Measurements from ENCODE around the gene CASP9.

CASP9 gene

DNA sequence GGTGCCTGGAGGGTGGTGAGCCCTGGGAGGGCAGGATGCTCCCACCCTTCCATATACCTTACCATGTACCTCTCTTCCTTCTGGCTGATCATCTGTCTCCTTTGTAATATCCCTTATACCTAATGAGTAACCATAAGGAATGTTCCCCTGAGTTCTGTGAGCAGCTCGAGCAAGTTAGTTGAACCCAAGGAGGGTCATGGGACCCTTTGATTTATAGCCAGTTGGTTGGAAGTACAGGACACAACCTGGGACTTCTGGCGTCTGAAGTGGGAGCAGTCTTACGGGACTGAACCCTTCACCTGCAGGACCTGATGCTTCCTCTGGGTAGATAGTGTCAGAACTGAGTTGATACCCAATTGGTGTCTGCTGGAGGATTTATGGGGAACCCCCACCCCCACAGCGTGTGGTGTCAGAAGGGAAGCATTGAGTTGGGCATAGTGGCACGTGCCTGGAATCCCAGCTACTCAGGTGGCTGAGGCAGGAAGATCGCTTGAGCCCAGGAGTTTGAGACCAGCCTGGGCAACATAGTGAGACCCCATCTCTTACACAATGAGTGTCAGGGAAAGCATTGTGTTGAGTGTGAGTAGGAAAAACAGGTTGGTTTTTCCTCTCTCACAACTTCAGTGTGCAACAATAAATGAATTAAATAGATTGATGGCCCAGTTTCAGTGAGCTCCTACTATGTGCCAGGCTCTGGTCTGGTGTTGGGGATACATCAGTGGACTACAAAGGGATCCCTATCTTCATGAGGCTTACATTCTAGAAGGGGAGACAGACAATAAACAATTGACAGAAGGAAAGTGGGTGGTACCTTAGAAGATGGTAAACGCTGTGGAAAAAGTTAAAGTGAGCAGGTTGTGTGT lies 18.6 kb upstream of the CASP9 start:
- H3K4me3 ChIP-seq (ENCODE audit: low read depth, low read length) = no peak overlapping the region
- TF ChIP-seq, protein P1, sequence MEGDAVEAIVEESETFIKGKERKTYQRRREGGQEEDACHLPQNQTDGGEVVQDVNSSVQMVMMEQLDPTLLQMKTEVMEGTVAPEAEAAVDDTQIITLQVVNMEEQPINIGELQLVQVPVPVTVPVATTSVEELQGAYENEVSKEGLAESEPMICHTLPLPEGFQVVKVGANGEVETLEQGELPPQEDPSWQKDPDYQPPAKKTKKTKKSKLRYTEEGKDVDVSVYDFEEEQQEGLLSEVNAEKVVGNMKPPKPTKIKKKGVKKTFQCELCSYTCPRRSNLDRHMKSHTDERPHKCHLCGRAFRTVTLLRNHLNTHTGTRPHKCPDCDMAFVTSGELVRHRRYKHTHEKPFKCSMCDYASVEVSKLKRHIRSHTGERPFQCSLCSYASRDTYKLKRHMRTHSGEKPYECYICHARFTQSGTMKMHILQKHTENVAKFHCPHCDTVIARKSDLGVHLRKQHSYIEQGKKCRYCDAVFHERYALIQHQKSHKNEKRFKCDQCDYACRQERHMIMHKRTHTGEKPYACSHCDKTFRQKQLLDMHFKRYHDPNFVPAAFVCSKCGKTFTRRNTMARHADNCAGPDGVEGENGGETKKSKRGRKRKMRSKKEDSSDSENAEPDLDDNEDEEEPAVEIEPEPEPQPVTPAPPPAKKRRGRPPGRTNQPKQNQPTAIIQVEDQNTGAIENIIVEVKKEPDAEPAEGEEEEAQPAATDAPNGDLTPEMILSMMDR (IDR thresholded peaks at IDR 0.05; ENCODE audit: low read depth, low read length) = no peak

DNA sequence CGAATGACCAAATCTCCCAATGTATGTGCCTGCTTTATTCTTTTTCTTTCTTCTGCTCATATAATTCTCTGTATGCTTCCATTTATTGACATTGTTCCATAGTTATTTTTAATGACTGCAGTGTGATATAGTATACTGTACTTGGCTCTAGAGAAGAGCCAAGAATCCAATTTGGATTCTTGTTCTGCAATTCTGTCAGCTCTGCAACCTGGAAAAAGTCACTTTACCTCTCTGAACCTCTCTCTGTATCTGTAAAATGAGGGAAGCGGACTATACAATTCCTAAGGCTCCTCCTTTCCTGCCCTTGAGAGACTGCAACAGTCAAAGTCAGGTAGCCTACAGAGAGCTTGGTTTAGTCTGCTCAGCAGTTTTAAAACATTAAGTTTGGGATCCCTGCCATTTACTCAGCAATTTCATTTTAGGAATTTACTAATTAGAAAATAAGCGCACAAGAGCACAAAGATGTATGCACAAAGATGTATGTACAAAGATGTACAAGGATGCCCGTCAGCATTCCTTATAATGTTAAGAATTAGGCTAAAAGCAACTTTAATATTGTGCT lies 17.3 kb upstream of the CASP9 start:
- no peak overlapping the region for H3K4me3 ChIP-seq (ENCODE audit: low read depth, low read length)
- TF ChIP-seq, protein P1 (IDR thresholded peaks at IDR 0.05; ENCODE audit: low read depth, low read length) = no peak

DNA sequence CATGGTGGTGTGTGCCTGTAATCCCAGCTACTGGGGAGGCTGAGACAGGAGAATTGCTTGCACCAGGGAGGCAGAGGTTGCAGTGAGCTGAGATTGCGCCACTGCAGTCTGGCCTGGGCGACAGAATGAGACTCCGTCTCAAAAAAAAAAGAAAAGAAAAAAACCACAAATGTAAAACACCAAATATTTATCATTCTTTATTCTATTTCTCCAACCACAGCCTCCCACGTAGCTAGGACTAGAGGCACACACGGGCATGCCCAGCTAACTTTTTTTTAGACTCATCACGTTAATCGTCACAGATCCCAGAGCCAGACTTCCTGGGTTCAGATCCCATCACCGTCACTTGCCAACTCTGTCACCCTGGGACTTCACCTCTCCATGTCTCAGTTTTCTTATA lies 16.2 kb upstream of the CASP9 start:
- TF ChIP-seq, protein P1 (IDR thresholded peaks at IDR 0.05; ENCODE audit: low read depth, low read length) = no peak
- H3K4me3 ChIP-seq (ENCODE audit: low read depth, low read length) = no peak overlapping the region

DNA sequence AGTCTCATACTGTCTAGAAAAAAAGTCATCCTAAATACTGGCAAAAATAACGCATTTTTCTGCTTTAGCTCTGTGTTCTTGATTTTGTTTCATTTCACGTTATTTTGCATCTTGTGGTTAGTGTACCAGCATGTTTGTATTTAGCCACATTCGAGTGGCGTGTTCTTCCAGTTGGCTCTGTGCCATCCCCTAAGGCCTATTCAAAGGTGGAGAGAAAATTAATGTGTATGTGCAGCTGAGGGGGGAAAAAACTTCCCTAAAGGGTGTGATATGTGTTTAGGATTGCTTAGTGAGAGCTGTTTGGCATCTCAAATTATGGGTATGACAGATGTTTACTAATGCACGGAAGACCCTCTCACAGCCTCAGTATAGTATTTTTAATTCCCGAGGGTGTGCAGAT lies 14.8 kb upstream of the CASP9 start:
- TF ChIP-seq, protein P1 (IDR thresholded peaks at IDR 0.05; ENCODE audit: low read depth, low read length) = no peak
- H3K4me3 ChIP-seq (ENCODE audit: low read depth, low read length) = no peak overlapping the region

DNA sequence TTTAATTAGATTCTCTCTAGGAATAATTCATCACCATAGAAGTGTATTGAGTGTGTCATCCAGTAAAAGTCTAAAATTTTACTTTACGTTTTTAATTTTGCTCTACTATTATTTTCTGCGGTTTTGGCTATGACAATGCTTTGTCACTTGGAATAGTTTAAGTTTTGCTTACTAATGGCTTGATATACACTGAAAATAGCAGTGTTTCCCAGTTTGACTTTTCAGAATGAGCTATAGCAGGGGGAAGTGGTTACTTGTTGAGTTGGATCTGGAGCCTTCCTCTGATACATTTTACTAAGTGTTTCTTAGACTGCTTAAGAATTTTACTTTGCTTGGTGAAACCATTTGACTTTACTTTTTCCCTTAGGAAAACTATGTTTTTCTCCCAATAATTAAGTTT lies 7.7 kb upstream of the CASP9 start:
- TF ChIP-seq, protein P1 (IDR thresholded peaks at IDR 0.05; ENCODE audit: low read depth, low read length) = no peak

DNA sequence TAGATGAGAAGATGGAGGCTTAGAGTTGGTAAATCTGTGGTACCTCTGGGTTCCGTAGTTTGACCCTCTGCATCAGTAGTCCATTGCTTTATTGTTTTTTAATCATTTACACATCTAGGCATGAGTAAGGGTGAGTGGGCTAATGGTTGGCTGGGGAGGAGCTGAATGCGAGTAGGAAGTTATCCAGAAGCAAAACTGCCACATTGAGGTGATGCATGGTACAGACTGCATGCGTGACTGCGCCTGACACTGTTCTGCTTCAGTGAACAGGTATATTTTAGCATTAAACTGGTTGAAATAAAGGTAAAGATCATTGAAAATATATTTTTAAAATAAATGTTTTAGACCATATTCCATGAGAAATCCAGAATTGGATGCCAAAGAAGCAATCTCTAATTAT lies 7.0 kb upstream of the CASP9 start:
- H3K4me3 ChIP-seq (ENCODE audit: low read depth, low read length) = no peak overlapping the region
- TF ChIP-seq, protein P1 (IDR thresholded peaks at IDR 0.05; ENCODE audit: low read depth, low read length) = no peak

More for the DNA sequence above, 7.7 kb upstream of the CASP9 start:
- H3K4me3 ChIP-seq (ENCODE audit: low read depth, low read length) = no peak overlapping the region

Measured in WI38 (cell line).